Heart left ventricle (tissue), 13 donors: ENCODE results near the gene CYB561A3.

Experiments
- CTCF ChIP-seq, 12 donors: fragments of 200-600 bp; sonication (generic) in 4 of 12; IDR thresholded peaks; one replicate each; pipeline versions ENCODE4 v1.5.0 to v1.8.0; 2018 to 2022; ENCODE audit warnings: antibody characterized with exemption in 12 of 12, mild to moderate bottlenecking in 5 of 12
- POLR2A ChIP-seq, 2 donors: fragments of 450-650 bp; IDR thresholded peaks; one replicate each; pipeline ENCODE4 v1.6.1; 2017; ENCODE audit warnings: antibody characterized with exemption in 2 of 2, mild to moderate bottlenecking in 2 of 2, moderate library complexity in 2 of 2
- donor health status: ischemic (EF 13 %, LVEDD 7.1; RV severe dilation, severe dysfunction).
- donor health status: DM: no; HTN: yes; CAD: no.
- donor health status: DM: no; HTN: no; CAD: no.
- donor health status: ischemic (EF 25% LVEDD 6.9; RV normal size, moderate dysfunction).
- donor health status: ischemic (EF 25% LVEDD 5.7; RV mildly dilated, moderate dysfunction).
- donor health status: ischemic (EF 35%, LVEDD 5.7; RV mildly dilated, moderate dysfunction).
- donor health status: nonischemic (EF 11% LVEDD 7.7; RV severe dilation, severe dysfunction).
- donor health status: DM: yes; HTN: yes; CAD: no.
- donor health status: PGD.
- donor health status: ischemic (EF 29% LVEDD 5.4; RV normal size, mild dysfunction).
- donor health status: nonischemic (EF 23%, LVEDD 6.1; RV moderate dilation, normal function).

GRCh38 chr11:61349916-61350315 lies 11.8 kb downstream of the CYB561A3 start:
- TF ChIP-seq CTCF (IDR thresholded peaks at IDR 0.05) (no peak), POLR2A (IDR thresholded peaks at IDR 0.05) (no peak)
